ENCODE measurements around the gene ZNF14.

GRCh38 chr19:19677579-19677978 is 55.3 kb downstream of the ZNF14 start:
- no peak for TF ChIP-seq CTCF (conservative IDR thresholded peaks at IDR 0.05 in 1 of 2, IDR thresholded peaks at IDR 0.05 in 1 of 2; ENCODE audit: extremely low read depth in 1 of 2, insufficient read depth in 1 of 2, low read depth in 1 of 2, low read length in 2 of 2)
- TF ChIP-seq EZH2 (IDR thresholded peaks at IDR 0.05; ENCODE audit: borderline replicate concordance, low read length): no peak

Measured in mammary epithelial cell (primary cell).